NCI-H1694 treated with DMSO at 0.1 percent for 48 hours (cell line): ENCODE measurements around the gene LEMD2.

ENCODE experiments used
- DNase-seq: peaks from one replicate; lab custom pipeline; 2025; lab: John Stamatoyannopoulos, UW

The LEMD2 gene

DNA sequence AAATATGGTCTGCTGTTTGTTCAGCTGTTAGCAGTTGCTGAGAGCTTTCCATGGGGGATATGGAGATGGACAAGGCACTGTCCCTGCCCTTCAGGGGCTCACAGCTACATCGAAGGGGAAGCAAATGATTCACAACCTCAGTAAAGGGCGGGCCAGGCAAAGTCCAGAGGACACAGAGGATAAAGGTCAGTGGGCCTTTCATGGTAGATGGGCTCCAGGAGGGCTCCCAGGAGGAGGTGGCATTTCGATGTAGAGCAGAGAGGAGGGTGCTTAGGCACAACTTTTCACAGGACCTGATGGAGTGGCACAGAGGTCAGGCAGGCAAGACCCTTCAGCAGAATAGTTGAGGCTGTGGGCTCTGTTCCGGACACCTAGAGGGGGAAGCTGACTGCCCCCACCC is 30.1 kb upstream of the LEMD2 start:
- no peak for DNase-seq

GRCh38 chr6:33818293-33818692 is 29.4 kb upstream of the LEMD2 start:
- DNase-seq, result no peak

DNA sequence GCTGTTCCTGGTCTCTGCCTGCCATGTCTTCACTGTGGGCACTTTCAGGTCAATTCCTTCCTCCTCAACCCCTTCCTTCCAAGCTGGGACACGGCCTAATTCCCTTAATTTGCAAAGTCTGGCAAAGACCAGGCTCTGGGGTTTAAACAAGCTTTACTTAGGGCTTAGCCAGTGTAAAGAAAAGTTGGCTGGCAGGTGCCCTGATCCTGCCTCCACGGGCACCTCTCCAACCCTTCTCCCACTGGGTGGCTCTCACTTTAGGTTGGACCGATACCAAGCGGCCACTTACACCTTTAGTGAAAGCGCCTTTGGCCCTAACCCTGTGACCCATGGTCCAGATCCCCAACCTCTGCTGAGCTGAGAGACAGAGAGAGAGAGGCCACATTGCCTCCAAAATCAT is 28.6 kb upstream of the LEMD2 start:
- DNase-seq, result no peak

- no peak for DNase-seq
Observed at GRCh38 chr6:33816911-33817310, 28.0 kb upstream of the LEMD2 start.

DNA sequence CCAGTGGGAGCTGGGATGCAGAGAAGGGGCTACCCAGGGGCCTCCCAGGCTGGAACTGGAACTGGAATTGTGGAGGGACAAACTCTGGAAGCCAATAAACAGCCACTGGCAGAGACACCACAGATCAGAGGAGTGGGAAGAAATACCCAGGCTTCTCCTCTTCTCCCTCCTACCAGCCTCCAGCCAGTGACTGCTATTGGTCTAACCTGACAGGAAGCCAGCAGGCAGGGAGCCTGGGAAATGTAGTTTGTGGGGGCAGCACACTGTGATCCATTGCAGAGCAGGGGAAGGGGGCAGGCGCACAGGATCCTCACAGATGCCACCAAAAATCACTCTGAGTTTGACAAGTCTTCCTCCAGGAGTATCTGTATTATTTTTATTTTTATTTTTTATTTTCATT is 26.9 kb upstream of the LEMD2 start:
- DNase-seq, result peak; percentile 56

GRCh38 chr6:33813990-33814985 is 25.4 kb upstream of the LEMD2 start:
- DNase-seq, result no peak

GRCh38 chr6:33813246-33813904 is 24.4 kb upstream of the LEMD2 start:
- no peak for DNase-seq

DNA sequence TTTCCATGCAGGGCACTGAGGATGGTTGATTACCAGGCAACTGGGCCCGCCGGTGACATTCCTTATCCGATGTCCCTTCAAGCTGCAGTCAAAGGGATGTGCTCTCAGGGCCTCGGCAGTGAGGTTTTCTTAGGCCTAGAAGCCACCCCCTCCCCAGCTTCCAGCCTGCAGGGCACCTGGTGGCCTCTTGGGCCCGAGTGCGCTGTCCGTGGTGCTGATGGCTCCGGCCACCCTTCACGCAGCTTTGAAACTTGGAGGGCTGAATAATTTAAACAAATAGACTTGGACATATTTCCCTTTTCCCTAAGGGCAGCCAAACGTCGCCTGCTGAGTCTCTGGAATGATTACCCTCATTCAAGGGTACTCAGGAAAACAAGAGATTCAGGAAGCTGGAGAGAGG is 23.7 kb upstream of the LEMD2 start:
- DNase-seq, result no peak

- peak; percentile 82 for DNase-seq
Observed at GRCh38 chr6:33809594-33809993, 20.7 kb upstream of the LEMD2 start.

- DNase-seq, result no peak
Observed at GRCh38 chr6:33808641-33809180, 19.8 kb upstream of the LEMD2 start.

GRCh38 chr6:33807606-33808005 is 18.7 kb upstream of the LEMD2 start:
- no peak for DNase-seq

- no peak for DNase-seq
Observed at GRCh38 chr6:33806841-33807240, 17.9 kb upstream of the LEMD2 start.

DNA sequence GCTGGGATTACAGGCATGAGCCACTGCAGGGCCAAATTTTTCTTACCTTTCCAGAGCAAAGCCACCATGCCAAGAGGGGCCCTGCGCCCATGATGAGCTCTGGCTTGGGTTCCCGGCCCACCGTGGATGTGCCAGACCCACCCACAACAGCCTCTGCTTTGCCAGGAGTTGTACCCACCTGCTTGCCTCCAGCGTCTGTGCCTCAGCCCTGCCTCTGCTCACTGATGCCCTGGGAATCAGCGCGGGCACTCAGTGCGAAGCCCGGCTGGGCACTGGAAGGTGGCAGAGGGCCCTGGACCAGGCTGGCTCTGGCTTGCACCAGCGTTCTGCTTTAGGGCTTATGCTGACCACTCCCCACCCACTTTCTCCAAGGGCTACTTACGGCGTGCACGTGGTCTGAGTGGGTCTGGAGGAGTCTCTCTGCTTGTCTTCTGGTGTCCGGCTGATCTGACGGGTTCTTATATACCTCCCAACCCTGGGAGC is 14.7 kb upstream of the LEMD2 start, which contains the start of gene MLN:
TSS of gene MLN (minus strand) at position 433 of the 483 bp plus-strand sequence. CDS start 2,840 bp downstream, outside the sequence.
- no peak for DNase-seq

GRCh38 chr6:33802186-33802958 is 13.4 kb upstream of the LEMD2 start:
- DNase-seq, result no peak

DNA sequence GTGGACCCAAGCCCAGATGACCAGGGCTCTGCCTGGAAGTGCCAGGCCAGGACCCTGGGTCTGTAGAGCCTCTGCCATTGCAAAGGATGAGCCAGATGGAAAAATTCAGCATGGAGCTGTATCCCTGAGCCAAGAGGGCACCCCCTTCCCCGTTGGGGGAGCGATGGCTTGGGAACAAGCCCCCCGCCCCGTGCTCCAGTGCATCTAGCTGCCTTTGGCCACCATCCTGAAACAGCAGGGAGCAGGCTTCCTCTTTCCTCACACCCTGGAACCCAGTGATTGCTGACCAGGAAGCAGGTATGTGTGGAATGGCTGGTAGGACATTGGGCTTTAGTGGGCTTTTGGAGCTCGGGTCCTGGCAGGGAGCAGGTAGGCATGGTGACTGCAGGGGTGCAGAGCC is 12.7 kb upstream of the LEMD2 start:
- no peak for DNase-seq

DNA sequence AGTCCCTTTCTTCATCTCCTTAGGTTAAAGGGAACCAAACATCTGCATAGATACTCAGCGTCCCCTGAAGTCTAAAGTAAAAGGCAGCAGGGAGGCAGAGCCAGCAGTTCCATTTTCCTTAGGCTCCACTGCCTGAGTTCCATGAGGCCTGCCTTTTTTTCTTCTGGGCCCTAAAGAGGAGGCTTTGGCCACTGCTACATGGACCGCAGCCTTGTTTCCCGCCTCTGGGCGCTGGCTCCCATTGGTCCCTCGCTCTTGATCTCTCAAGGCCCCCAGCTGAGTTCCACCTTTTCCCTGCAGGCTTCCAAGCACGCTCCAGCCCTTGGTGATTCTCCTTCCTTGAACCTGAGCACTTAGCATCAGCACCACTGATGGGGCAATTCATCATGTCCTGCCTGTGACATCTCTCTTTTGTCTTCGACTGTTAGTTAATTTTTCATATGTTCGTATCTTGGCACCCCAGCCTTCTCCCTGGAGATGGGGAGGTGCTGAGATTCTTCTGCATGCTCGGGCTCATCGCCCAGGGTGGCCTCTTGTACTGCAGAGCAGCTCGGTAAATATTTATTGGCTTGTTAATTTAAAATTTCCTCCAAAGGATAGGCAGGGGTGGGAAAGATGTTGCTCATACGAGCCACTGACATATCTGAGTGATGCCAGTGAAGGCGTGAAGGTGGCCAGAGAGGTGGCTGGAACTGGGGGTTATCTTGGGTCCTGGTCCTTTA is 11.5 kb upstream of the LEMD2 start:
- no peak for DNase-seq

DNA sequence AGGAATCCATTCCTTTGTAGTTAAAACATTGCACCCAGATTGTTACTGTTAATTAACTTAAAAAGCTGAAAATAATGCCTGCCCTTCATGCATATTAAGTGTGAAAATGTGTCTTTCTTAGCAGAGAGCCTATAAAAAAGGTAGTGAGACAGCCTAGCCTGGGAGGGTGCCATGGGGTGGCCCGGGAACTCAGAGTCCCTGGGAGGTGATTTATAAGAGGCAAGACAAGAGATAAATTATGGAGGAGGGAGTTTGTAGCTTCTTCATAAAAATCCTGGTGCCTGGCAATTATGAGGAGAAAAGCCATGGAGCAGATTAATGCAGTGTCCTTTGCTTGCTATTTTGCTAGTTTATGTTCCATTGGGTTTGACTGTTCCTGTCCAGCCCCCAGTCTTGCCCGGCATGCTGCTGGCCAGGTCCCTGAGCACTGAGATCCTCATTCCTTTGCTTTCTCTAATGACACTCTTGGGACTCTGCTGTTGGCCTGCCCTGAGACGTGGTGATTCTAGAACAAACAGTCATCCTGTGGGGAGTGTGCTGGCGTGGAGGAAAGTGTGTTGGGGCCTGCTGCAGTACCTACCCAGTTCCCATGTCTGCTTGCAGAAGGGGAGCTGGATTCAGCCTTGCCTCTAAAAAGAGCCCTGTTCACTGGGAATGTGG is 10.7 kb upstream of the LEMD2 start:
- no peak for DNase-seq

DNA sequence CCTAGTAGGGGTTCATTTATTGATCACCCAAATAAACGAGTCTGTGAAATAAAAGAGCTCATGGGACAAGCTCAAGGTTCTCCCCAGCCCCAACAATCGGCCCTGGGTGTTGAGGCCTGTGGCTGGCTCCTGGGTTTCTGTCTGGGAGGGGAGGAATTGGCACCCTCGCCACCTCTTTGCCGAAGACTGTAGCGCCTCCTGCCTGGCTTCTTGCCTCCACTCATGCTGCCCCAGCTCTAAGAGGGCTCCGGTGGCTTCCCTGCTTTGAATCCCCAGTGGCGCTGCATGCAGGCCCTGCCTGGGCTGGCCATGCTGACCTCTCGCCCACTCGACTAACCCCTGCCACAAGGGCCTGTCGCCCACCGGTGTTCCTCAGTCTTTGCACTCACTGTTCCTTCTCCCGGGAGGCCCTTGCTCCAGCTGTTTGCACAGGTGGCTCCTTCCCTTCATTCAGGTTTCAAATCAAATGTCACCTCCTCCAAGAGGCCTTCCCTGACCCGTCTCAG is 9.5 kb upstream of the LEMD2 start:
- DNase-seq, result no peak

DNA sequence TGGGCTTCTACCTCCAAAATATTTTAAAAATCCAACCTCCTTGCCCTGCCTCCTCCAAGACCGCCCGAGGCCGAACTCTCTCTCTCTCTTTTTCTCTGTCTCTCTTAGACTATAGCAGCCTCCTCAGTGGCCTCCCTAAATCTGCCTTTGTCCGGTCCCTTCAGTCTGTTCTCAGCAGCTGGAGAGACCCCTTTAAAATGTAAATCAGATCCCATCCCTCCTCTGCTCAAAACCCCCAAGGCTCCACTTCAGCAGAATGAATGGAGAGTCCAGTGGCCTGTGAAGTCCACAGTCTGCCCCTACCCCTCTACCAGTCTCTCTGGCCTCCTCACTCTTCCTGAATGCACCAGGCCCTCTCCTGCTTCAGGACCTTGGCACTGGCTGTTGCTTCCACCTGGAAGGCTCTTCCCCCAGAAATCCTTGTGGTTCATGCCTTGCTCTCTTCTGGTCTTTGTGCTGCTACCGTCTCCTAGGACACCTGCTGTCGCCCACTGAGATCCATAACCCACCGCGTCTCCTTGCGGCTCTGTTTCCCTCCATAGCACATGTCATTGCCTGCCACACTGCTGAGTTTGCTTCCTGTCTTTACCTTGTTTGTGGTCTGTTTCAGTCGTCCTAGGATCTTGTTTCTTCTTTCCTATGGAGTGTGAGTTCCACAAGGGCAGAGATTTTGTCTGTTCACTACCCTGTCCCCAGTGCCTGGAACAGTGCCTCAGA is 8.9 kb upstream of the LEMD2 start:
- DNase-seq, result no peak
